ENCODE results near the gene SUSD6.
"Not testable (repeated sequence)": the region's sequence is repeated elsewhere in the genome, so short reads cannot be mapped to it uniquely, and the experiment has no call there.

SUSD6 gene

GRCh38 chr14:69696633-69697557 lies 85.5 kb downstream of the SUSD6 start:
- DNase-seq, result no peak

- DNase-seq, result no peak
Observed at GRCh38 chr14:69698572-69698971, 87.2 kb downstream of the SUSD6 start.

- not testable (repeated sequence) for DNase-seq
Observed at GRCh38 chr14:69699243-69699642, 87.8 kb downstream of the SUSD6 start.

GRCh38 chr14:69699748-69700303 lies 88.4 kb downstream of the SUSD6 start:
- DNase-seq, result no peak

DNA sequence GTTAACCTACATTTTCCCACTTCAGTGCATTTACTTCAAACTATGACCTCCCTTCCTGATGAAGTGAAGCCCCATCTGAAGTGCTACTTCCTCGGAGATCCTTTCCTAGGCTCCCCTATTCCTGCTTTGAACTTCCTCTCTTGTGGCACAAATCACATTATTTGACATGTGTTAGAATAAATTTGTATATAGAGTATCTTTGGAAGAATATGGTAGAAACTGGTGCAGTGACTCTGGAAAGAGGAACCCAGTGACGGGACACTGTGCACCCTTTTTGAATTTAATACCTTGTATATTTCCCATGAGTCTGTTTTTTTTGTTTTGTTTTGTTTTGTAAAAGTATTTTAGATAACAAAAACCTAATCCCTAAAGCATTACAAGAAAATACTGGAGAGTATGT lies 89.2 kb downstream of the SUSD6 start:
- no peak for DNase-seq

DNA sequence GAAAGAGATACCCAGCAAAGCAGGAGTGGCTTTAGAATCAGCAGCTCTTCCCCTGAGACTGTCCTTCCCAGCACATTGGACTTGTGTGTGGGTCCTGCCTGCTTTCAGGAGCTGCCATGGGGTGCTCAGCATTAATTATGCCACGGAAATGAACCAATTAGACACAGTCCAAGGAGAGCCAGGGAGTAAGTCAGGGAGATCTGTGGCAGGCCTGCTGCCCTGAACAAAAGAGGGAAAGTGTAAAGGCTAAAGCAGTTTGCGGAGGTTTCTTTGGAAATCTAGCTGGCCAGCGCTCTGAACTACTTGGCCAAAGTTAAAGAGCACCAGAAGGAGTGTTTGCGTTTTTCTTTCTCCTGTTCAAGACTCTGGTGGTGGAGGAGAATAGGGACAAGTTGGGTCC lies 89.9 kb downstream of the SUSD6 start:
- DNase-seq, result no peak

DNA sequence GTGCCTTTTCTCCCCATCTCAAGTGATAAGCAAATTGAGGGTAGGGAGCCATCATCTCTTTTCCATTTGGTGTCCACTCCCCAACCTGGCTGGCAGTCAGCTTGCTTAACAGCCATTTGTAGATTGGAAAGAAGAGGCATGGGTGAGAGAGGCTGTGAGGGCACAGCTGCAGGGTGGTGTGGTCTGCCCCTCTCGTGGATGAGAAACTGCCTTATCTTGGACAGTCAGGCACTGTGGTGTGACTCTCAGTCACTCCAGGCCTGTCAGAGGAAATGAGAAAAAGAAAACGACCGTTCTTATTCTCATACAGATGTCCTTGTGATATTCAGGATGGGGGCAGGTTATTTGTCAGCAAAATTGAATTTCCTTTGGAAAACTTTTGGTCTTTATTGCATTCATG lies 90.5 kb downstream of the SUSD6 start:
- no peak for DNase-seq

GRCh38 chr14:69703047-69704039 lies 91.9 kb downstream of the SUSD6 start:
- DNase-seq, result no peak

DNA sequence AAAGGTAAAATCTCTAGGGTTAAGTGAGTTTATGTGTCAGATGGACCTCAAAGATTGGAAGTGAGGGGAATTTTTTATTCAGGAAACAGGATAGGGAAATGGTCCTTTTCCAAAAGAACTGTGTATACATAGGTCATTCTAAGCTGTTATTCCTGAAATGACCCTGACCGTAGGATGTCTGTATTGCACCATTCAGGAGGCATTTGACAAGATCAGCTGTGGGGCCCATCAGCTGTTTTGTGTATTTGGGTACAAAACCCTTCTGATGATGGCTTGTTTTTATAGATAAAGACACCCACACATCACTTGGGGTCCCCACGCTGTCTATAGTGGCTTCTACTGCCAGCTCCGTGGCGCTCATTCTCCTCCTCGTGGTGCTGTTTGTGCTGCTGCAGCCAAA lies 92.9 kb downstream of the SUSD6 start:
- DNase-seq, result no peak

GRCh38 chr14:69705706-69706105 lies 94.3 kb downstream of the SUSD6 start:
- DNase-seq, result no peak

DNA sequence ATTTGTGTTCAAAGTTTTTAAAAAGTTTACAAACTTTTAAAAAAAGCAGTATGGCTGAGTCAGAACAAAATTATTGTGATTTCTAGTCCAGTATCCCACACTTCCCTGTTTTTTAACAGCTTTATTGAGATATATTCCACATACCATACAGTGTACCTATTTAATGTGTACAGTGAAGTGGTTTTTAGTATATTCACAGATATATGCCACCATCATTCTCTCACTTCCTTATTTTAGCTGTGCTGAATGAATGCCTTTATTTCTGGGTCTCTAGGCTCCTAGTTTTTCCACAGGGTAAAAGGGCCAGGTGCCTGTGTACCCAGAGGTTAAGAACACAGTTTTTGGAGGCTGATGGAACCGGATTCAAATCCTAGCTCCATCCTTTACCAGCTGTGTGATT lies 96.7 kb downstream of the SUSD6 start:
- no peak for DNase-seq

GRCh38 chr14:69708586-69709560 lies 97.5 kb downstream of the SUSD6 start:
- no peak for DNase-seq

DNA sequence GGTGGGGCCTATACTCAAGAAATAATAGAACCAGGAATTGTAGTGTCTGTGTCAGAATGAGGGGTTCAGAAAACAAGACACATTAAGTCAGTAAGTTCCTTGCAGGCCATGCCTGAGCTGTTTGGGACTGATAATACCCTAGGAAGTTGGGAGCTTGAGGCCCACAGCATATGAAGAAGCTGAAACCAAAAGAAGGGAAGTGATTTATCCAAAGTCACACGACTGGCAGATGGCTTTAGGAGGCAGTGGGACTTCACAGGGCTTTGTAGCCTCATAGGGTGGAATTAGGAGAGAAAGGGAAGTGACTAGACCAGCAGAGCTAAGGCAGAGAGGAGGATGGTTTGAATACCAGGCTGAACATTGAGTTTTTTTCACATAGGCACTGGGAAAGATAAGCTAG lies 99.0 kb downstream of the SUSD6 start:
- no peak for DNase-seq

DNA sequence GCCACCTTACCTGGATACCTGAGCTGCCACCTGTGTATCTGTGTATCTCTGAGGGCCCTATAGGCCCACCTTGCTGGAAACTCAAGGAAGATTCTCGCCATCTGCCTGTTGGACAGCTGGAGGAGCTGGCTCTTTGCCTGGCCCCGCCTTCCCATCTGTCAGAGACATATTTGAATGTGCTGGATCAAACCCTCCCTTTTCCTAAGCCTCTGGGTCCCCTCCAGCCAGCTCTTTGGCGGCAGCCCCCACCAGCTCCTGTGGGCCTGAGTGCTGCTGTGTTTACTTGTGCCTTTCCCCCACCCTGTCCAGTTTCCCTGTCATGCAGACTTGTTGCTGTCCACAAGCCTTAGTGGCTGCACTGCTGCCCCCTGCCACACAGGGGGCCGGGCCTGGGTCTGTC lies 99.7 kb downstream of the SUSD6 start:
- no peak for DNase-seq

GRCh38 chr14:69711477-69711876 lies 100.1 kb downstream of the SUSD6 start:
- DNase-seq, result no peak

DNA sequence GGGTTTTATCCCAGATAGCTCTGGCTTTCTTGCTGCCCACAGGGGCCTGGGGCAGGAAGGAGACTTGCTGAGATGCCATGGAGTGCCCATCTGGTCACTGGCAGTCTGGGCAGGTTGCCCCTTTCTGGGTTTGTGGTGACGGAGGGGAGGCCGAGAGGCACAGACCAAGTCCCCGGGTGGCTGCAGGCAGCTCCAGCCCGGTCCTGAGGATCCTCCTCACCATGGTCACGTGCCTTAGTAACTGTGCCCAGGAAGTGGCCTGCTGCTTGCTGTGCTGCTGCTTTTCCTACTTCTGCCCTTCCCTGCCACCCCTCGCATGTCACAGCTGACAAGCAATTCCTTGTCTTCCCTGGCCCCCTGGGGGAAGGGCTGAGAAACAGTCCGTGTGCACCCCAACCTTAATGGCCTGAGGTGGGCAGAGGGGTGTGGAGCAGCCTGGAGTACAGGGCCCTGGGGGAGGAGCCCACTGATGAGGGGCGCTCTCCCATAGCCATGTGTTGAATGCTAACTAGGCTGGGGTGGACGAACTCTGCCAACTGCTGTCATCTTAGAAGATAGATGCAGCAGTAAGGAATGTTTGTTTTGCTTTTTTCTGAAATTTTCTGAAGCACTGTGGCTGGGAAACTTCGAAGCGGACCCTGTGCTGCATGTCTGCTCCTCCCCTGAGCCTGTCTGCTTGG lies 100.6 kb downstream of the SUSD6 start:
- DNase-seq, result no peak

DNA sequence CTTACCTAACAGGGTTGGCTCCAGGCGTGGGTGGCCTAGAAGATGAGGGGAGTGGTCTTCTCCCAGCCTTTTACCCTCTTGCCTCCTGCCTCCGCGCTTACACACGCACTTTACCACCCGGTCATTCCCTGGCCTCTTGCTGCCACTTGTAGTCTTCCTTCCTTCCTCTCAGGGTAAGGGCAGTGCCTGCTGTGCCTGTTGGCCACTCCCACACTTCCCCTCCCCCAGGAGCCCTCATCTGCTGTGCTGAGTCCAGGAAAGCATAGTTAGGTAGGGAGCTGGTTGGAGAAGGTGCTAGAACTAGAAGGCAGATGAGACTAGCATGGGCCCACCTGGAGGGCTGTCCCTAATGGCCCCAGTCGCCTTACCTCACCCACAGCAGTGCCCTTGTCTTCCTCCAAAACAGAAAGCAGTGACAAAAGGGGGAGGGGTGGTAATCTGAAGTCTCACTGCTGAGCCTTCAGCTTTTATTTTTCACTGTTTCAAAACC lies 101.2 kb downstream of the SUSD6 start:
- no peak for DNase-seq

DNA sequence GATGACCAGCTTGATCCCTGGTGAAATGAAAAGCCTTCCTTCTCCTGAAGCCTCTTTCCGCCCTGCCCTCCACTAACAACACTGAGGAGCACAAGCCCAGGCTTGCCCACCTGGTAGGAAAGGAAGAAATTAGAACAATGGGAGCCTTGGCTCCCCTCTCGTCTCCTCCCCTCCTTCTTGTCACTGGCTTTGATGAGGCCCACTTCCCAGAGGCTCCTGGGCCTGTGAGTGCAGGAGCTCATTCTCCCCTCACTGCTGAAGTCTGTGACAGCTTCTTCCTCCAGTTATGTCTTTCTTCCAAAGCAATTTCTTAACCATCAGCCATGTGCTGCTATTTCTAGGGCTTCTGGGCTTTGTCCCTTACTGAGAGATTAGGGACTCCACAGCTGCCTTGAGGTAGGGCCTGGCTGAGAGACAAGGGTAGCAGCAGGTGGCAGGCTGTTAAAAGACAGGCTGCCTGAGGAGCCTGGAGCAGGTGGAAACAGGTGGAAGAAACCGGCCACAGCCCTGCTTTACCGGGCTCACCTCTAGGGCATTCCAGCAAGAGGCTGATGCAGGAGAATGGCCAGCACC lies 101.9 kb downstream of the SUSD6 start:
- DNase-seq, result no peak

- no peak for DNase-seq
Observed at GRCh38 chr14:69713993-69714679, 102.7 kb downstream of the SUSD6 start.
